HG02588 (cell line): ENCODE results near the gene BHLHE41.

ENCODE experiments used
- ATAC-seq: cut with Tn5 transposase; IDR thresholded peaks from one replicate; pipeline ENCODE4 v1.9.1; 2021; ENCODE audit warnings: mild to moderate bottlenecking, moderate library complexity; ENCODE audit not compliant: unreplicated experiment

Gene BHLHE41

DNA sequence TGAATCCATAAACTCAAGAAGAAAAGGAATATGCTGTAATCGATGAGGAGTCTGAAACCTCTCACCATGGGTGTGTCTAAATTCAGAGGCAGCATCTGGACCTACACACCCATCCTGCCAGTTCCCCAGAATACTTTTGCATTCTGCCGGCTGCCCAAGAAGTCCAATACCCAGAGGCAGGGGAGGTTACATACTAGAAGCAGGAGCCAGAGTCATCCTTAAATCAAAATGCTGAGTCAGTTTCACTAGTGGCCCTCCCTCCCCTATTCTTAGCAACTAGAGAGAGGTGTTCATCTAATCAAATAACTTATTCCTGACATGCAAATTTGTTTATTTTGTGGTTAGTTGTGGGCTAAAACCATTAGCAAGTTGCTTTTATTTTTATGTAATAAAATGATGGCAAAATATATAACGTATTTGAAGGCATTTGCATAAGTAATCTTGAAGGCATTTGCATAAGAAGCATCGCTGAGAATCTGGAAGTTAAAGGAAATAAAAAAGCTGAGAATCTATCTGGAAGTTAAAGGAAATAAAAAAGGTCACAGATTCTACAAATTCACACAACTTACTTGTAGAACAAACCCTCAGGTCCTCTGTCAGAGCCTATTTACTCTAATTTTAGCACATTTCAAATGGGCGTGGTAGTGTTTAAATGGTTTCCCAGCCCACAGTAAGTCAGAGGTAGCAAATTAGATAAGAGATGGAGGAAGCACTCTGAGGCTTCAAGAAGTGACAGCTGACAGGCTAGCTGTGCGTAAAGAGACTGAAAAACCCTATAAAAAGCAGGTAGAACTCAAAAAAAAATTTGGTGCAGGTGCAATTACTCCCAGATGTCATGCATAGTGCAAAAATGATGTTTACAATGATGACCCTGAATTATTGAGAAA is 7.8 kb downstream of the BHLHE41 start:
- ATAC-seq: no peak

DNA sequence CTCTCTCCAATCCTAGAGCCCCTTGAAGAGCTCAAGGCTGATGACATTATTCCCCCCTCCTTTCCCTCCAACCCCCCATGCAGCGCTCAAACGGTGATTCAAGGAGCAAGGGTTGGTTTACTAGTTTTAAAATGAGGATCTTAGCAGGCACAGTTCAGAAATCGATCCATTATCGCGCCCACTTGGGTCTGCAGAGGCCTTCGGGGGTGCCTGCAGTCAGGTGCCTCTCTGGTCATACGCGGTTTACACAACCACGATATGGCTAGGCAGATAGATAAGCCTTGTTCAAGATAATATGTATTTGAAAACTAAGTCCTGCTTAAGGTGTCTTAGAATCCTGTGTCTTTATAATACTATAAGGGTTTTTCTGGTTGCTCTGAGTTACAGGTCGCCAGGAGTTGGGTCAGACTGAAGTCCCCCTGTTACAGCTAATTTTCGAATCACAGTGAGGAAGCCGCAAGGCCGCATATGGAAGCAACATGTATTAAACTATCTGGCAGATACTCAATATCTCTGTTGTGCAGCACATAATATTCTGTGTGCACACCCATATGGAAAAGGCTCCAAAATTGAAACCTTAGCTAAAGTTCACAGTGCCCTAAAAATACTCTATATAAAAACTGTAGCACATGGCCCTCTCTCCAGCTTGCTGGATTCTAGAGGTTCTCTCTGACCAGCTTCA is 10.0 kb downstream of the BHLHE41 start:
- ATAC-seq: no peak

DNA sequence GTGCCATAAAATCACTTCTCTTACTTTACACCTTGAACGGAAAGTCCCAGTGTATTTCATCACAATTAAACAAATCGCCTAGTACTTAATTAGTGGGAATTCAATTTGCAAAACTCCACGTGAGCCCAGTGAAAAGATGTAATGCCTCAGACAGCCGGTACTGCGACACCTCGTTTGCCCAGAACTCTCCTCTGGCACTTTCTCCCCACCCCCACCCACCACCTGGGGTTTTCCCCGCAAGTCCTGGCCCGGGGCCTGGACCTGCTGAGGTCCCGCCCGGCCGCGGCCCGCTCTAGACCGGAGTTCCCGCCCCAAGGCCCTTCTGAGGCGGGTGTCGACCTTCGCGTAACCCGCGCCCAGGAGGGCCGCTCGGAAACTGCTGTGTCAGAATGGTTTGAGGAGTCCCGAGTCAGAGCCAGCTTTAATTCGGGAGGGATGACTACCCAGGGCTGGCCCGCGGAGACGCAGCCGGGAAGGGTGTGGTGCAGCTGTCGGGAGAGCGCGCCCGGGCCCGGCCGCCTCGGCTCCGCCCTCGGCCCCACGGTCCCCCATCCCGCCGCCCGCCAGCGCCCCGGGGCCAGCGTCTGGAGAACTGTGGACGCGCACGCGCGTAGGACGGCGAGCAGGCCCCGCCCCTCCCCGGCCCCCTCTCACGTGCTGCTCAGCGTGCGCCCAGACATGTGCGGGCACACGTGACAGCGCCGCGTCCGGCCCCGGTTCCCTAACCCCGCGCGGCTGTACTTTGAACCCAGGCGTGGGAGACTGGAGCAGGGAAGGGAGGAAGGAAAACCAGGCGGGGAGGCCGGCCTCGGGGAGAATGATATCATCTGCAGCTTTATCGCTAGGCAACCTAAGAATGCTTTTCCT is 10.8 kb downstream of the BHLHE41 start:
- peak; percentile 78 for ATAC-seq

DNA sequence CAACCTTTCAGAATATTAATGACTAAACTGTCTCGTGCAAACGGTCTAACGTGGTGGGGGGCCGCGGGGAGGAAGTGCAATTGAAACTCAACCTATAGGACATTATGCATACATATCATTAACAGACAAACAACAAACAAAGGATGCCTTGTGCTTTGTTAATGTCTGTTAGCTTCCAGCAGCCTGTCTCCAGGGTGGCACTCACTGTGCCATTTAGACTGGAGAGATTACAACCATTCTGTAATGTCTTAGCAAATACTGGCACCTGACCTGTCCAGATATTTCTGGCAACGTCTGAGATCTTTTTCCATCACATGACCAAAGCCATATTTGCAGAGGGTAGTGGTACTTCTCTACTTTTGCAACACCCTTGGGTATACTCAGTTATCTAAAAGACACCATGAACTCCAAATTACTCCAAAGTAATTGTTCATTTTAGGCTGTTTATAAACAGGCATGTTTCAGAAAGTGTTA is 11.6 kb downstream of the BHLHE41 start:
- no peak for ATAC-seq

DNA sequence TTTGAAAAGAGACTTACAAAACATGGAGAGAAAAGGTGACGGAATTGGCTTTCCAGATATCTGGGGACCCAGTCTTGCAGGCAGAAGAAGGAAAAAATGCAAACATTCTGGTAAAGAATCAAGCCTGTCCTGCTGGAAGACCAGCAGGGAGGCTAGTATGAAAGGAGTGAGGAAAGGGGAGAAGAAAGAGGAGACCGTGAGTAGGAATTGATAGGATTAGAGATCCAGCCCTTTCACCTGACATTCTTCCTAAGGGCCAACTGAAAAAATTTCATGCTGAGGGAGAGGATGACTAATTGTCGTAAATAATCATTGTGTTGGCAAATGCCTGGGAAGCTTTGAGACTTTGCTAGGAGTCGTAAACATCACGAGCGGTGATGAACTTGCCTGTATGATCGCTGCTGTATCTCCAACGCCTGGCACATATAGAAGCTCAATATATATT is 12.1 kb downstream of the BHLHE41 start:
- no peak for ATAC-seq

DNA sequence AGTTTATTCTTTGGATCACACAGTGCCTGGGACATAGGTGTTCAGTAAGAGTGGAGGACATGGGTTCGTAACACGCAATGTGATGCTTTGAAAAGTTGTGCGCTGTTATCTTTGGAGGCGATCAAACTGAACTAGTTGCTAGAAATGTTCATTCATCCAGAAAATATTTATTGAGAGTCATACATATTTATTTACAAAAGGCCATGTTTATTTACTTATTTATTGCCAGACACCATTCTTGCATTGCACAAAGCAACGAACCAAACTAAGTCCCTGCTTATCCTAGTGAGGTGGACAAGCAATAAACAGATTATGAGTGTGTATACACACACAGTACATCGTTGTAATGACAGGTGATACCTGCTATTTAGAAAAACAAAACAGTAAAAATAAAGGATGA is 12.6 kb downstream of the BHLHE41 start:
- no peak for ATAC-seq

DNA sequence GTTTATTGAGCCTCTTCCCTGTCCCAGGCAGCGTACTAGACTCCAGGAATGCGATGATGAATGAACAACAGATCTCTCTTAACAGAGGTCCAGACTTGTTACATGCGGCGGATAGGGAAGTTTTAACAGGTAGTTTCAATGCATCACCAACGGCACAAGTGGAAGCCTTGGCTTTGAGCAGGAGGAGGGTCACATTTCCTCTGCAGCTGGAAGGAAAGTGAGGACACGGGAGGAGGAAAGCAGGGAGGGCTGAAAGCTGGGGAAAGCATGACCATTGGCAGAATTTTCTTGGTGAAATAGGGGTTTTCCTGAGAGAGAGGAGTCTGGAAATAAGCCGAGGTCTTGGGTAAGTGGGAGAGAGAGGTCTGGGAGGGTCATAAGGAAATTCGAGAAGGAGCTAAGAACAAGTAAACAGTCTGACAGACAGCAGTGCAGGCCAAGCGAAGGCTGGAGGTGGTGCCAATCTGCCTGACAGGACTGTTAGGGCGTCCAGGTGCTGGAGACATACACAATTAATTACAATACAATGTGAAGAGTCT is 15.4 kb downstream of the BHLHE41 start:
- no peak for ATAC-seq

DNA sequence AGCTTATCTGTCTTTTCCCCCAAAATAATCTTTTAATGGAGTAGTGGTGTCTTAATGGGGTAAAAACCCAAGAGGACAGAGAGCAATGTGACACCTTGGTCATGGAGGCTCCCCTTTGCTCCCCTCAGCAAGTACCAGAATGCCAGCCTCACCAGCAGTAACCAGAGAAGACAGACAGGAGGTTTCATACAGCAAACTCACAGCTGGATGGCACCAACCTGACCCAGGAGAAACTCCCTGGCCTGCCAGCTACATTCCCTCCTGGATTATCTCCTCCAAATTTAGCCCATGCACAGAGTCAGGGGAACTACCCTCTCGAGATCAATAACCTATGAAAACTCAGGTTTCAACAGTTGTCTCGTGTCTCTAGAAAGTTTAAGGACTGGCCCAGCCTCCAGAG is 15.9 kb downstream of the BHLHE41 start:
- ATAC-seq: no peak

DNA sequence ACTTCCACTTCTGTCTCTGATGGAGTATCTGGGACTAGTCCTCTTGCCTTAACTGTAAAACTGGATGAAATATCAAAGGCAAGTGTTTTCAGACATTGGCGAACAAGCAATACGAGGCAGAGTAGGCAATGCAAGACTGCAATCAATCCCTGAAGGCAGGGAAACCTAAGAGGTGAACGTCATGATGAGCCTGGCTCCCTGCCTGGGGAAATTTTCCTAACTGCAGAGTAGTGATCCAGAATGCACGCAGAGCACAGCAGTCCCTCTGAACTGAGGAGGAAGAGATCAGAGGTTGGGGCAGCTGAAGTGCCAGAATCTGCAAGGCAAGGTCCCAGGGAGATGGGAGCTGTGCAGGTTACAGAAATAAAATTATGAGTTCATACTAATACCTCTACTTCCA is 18.5 kb downstream of the BHLHE41 start:
- ATAC-seq: no peak

DNA sequence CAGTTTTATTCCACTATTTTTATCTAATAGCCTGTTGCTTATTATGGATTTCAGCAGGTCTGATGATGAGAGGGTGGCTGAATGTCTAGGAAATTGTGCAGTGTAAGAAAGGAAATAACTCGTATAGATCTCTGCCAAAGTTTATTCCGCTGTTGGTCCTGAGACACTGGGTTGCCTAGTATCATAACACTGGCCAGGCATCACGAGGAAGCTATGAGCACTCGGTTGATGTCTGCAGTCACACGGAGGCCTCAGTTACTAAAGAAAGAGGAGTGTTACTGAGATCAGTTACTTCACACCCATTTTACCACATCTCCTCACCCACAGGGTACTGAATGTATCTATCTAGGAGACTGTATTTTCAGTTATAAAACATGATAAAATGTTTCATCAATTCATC is 21.9 kb downstream of the BHLHE41 start:
- ATAC-seq: no peak

DNA sequence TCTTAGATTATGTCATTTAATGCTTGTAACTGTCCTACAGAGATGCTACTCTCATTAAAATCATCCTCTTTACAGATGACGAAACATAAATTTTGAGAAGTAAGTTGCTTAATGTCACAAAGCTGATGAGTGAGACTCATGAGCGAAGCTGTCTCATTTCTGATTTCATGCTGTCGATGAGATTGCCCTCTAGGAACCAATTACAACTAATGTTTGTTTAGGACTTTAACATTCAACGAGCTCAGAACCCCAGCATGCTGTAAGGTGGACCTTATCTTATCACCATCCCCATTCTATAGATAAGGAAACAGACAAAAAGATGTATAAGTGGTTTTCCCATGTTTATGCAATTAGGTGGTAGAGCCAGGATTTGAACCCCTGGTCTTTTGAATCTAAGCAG is 23.1 kb downstream of the BHLHE41 start:
- no peak for ATAC-seq

DNA sequence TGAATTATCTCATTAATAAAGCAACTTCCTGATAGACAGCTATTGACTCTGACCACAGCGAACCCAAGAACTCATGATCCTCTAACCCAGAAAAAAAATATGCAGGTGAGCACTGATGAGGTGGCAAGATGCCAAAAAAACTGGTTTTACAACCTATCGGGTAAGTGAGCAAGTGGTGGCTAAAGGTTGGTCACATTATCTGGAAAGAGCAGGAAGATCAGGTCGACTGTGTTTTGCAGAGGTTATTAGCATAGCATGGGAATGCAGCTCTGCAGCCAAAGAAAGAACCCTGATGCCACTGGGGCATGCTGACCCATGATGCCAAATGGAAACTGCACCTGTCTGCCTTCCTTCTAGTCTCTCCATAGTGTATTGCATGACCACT is 23.5 kb downstream of the BHLHE41 start:
- no peak for ATAC-seq

DNA sequence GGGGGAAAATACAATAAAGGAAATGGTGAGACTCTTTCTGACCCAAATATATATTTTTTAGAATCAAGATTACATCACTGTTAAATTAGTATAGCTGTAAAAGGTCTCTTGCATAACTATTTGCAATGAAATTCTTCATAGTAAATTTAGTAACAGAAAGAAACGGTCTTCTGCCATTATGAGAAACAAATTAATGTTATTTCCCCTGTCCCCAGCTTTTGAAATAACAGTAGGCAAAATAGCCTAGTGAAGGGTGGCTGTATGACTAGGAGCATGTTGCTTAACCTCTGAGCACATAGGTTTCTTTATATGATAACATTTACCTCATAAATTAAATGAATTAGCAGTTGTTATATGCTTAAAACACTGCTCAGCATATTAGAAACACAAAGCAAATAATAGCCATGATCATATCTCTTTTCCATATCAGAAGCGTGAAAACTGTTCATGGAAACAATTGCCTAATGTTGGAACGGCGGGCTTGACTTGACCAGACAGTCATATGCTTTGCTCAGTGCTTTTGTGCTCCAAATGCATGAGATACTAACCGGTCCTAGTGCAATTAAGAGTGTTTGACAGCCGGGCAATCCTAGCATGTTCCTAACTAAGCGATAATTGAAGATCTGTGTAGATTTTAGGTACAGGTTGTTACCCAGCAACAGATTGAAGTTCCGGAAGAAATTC is 24.0 kb downstream of the BHLHE41 start:
- ATAC-seq: no peak

DNA sequence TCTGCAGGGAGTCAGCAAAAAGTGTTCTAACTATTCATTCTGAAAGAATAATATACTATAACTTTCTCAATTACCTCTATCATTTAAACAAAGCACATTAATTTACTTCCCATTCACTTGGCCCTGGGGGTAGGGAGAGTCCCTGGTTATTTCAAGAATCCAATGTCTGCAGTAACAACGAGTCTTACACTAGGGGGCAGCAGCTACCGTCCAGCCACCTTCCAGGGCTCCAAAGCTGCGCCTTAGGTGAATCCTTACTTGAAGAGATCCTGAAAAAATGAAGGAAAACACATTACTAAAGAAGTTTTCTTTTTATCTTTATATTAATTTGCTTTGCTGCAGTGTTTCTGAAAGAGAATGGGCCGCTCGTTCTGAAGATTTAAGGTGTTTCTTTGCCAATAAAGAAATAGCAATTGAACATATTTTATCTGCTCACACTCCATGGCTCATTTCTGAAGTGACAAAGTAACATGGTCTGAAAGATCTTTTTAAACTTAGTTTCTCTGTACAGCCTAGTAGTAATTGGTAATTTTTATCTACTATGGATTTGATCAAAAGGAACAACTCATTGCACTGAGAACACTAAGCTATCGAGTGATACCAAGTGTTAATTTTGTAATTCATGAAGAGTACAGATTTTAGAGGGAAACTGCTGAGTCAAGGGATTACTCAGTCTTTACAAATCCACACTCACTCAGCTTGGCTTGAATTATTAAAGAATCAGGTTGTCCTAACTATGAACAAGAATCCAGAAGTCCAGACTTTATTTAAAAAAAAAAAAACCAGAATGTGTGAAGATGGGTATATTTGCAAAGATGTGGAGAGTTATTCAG is 27.6 kb downstream of the BHLHE41 start:
- no peak for ATAC-seq

DNA sequence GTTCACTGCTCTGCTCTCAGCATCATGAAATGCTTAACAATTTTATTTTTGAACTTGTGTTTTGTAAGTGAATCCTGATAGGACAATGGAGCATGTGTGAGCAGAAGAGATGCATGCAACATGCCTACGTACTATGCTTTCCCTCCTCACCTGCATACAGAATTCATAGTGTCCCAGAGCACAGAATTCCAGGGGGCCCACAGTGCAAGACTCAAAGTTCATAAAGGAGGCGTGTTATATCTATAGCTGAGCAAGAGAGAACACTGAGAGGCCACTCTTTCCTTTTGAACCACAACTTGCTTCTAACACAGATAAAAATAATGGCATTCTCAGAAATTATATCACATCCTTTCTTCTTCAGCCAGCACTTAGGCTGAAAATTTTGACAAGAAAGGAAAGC is 28.8 kb downstream of the BHLHE41 start:
- no peak for ATAC-seq

DNA sequence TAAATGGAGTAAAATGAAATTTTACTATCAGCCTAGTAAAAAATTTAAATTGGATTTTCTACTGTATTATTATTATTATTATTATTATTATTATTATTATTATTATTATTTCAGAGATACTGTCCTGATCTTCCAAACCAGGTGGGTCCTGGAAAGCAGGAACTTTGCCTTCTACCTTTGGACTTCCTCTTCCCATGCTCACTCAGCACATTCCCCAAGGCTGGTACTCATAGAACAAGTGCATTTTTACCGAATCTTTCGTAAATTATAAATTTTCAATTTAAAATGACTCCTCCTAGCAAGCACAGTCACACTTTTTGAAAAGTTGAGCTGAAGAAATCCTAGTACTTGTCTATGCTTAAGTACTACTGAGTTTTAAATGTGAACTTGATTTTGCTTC is 29.7 kb downstream of the BHLHE41 start:
- no peak for ATAC-seq

DNA sequence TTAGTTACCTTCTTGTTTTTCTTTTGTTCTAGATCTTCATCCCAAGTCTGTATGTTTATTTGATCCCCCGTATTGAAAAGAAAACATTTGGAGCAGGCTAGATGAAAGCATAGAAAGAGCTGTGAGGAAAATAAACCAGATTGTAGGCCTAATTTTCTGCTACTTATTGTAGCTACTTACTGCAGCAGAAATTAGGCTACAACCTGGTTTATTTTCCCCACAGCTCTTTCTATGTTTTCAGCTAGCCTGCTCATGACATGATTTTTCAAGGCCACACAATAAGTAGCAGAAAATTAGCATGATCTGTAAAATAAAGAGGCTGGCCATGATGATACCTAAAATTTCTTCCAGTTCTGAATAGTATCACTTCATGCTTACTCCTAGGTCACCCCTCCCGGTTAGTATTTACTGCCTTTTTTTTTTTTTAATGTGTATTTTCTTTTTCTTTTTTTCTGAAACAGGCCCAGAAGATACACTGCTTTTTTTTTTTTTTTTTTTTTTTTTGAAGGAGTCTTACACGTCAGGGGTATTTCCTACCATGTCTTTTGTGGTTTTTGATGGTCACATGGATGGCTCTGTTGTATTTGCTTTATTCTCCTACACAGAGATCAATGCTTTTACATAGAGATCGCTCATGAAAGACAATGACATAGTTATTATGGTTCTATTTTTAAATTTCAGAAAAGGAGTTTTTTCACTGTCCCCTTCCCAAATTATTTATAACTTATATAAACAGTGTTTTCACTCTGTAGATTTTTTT is 32.3 kb downstream of the BHLHE41 start:
- no peak for ATAC-seq

DNA sequence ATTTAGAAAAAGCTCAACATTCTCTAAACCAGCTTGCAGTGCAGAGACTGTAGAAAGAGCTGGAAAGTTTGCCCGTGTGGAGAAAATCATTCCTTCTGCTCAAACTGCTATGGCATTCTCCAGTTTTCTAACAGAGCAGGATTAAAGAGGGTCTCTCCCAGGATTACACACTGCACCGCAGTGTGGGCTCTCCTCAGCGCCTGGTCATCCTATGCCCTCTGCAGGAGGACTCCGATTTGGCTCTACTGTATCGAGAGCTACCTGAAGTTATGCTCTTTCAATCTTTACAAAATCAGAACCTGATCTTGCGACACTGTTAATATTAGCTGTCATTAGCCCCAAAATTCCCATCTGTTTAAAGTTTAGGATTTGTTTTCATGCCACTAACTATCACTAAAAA is 33.0 kb downstream of the BHLHE41 start:
- ATAC-seq: no peak
